Renal cortex interstitium (tissue), 11 donors: ENCODE results near the gene PELI2. TPM values are rescaled to one million over a fixed set of nuclear protein-coding genes. Genes with fewer than 3 reads are reported as not detected.

ENCODE experiments used
- DNase-seq, 11 donors: peaks; one replicate each; pipeline ENCODE4 v3.0.0-alpha.2; 2013; ENCODE audit warnings: low read depth in 9 of 11, low spot score in 4 of 11; ENCODE audit errors: extremely low read depth in 1 of 11
- polyA plus RNA-seq, 3 donors: library from polyadenylated mRNA; unstranded; fragments of 120-200 nt; gene quantifications; one replicate each; pipeline ENCODE4 v1.2.1, GENCODE V29; 2013; ENCODE audit not compliant: insufficient read length in 3 of 3

Gene PELI2
- polyA plus RNA-seq, 3 donors, result 22.1 to 31.9 (median 27.5) TPM

- no peak for DNase-seq
Observed at GRCh38 chr14:56187736-56188135, 69.5 kb downstream of the PELI2 start.

DNA sequence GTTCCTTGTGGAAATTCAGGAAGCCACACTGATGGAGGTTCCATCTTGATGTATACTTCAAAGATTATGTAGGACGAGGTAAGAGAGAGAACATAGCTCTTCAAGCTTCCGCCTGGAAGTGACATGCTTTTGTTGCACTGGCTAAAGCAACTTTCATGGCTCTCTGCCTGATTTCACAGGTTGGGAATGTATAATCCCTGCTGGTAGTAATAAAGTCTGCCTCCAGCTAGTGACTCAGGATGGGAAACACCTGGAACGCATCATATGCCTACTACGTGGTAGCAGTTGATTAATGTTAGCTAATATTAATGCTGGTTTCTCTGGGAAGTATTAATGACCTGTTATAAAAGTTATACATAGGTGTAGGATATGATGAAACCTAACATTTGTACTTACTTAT, 71.1 kb downstream of the PELI2 start:
- DNase-seq, result peak in 4 of 11 donors; percentile 13 to 28 (median 26)

- no peak for DNase-seq
Observed at GRCh38 chr14:56193347-56193746, 75.1 kb downstream of the PELI2 start.

DNA sequence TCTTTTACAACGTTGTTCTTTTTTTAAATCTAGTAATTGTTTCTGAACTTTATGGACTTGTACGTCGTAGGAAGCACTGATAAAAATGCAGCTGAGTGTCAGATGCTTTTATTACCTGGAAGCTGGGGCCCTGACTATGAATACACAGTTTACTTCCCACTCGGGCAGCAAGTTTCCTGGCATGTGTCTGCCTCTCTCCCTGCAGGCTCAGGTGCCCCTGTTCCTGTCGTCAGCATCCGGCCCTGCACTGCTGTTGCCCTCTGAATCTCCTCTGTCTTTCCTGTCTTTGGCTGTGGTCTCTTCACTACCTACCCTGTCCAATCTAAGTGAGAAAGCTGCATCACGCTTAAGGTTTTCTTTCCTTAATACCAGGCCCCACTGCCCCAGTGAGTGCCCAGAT, 75.8 kb downstream of the PELI2 start:
- no peak for DNase-seq

GRCh38 chr14:56195223-56195622, 77.0 kb downstream of the PELI2 start:
- peak in 1 of 11 donors; percentile 14 for DNase-seq

DNA sequence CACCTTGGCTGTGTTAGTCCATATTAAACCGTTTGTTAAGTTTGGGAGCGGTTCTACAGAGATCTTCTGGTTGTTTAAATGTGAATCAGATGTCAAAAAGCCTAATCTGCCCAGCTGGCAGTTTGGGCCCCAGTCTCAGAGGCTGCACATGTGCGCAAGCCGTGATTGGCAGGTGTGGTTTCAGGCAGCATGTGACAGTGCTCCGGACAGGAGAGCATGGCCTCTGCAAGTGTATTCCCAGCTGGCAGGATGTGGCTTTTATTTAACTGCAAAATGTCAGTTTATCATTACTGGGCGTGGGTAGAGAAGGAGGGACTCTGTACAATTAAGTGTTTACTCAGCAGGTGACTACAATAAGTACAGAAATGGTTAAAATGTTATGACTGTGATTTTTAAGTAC, 77.5 kb downstream of the PELI2 start:
- no peak for DNase-seq

DNA sequence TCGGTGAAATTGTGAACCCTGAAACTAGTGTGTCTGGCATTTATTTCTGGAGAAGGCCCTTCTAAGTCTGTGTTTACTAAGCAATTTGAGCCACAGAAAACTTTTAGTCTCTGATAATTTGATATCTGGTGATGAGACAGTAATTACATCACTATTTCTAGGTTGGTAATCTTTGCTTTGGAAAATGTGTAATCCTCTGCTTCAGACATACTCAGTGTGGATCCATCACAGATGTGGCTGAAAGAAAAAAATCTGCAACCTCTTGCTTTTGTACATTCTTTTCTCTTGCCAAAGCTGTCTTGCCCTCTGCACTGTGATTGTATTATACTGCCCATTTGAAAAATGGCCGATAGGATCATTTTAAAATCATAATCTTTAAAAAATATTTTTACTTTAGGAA, 78.1 kb downstream of the PELI2 start:
- DNase-seq, result no peak

GRCh38 chr14:56197150-56197549, 78.9 kb downstream of the PELI2 start:
- no peak for DNase-seq

- no peak for DNase-seq
Observed at GRCh38 chr14:56198438-56198837, 80.2 kb downstream of the PELI2 start.

- peak in 1 of 11 donors; percentile 12 for DNase-seq
Observed at GRCh38 chr14:56199095-56199981, 81.1 kb downstream of the PELI2 start.

GRCh38 chr14:56199982-56200577, 81.9 kb downstream of the PELI2 start:
- DNase-seq, result no peak

- no peak for DNase-seq
Observed at GRCh38 chr14:56202256-56202655, 84.0 kb downstream of the PELI2 start.

- DNase-seq, result no peak
Observed at GRCh38 chr14:56205881-56206280, 87.7 kb downstream of the PELI2 start.

DNA sequence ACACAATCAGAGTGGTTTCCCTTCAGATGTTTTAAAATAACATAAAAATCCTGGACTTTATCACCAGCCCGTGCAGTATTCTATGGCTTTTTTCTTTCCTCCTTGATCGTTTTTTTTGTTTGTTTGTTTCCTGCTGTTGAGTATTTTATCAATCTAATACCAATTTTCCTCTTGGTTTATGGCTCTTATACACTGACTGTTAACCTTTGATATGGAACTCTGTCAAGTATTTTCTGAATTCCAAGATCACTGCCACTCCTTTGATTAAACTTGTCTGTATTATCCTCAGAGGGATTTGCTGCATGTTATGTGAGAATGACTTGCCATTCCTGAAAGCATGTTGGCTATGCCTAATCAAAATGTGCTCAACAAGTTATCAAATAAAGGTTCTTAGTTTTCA, 88.4 kb downstream of the PELI2 start:
- no peak for DNase-seq

- DNase-seq, result no peak
Observed at GRCh38 chr14:56207626-56208292, 89.5 kb downstream of the PELI2 start.

DNA sequence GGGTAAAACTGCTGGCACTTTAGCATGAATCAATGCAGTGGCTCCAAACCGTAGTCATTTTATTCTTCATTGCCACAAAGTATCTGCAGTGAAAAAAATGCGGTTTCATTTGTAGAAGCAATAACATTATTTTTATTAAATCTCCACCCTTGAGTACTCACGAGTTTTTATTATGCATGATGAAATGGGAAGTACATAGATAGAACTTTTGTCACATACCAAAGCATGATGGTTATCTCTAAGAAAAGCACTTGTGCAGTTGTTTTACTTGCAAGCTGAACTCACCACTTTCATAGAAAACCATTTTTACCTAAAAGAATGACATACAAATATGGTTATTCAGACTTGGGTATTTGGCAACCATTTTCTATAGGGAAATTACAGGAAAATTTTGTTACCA, 90.3 kb downstream of the PELI2 start:
- no peak for DNase-seq

DNA sequence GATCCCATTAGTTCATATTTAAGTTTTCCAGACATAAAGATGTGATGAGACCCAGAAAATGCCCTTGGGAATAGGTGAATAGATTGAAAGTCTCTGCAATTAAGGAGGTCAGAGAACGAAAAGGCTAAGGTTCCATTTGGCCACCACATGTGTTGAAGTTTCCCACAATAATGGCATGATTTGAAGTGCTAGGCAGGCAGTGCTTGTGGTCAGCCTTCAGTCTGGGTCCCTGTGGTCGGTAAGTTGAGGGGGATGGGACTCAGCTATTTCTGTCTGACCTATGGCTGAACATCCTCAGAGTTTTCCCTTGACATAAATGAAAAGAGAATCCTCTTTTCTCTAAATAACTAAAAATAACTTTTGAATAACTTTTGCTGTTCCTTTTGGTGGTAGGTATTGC, 92.4 kb downstream of the PELI2 start:
- DNase-seq, result no peak

DNA sequence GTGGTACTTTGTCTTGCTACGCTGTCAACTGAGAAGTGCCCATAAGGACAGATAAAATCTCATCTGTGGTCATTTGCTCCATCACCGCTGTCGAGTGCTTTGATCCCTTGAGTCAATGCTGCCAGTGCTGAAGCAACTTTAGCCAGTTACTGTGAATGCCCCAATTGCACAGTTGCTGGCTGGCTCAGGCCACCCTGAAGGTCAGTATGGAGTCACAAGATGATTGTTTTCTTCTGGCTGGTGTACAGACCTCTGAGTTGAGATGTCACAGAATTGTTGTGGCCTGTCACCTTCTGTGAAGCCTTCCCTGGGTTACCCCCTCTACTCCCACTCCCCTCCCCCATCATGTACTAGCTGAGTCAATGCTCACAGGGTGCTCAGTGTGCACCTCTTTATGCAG, 92.9 kb downstream of the PELI2 start:
- DNase-seq, result no peak

DNA sequence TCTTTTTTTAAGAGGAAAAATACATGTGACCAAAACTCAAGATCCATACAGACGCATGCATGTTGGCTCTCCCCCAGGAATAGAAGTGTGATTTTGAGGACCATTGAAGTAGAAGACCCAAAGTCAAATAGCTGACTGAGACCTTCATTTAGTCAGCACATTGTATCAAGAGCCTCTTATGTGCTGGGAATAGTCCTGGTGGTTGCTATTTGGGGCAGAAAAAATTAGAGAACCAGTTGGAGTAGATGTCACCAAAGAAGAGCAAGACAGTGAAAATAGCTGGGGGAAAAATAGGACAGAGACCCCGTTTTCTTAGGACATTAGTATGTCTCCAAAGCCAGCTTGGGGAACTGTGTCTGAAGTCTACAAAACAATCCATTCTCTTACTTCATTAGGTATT, 93.6 kb downstream of the PELI2 start:
- no peak for DNase-seq

GRCh38 chr14:56212521-56212920, 94.3 kb downstream of the PELI2 start:
- DNase-seq, result no peak
